PC-3 (cell line): ENCODE measurements around the gene FBN3. TPM values are rescaled to one million over a fixed set of nuclear protein-coding genes. Genes with fewer than 3 reads are reported as not detected.

ENCODE experiments used
- ATAC-seq: fragments of 200-7000 bp; cut with Tn5 transposase; 2 replicates; pipeline ENCODE4 v1.9.1; 2020; ENCODE audit warnings: mild to moderate bottlenecking, moderate library complexity
- BruUV-seq: library from RNA; stranded (reverse); fragments of 400-500 nt; replicated peaks from 2 replicates; lab custom pipeline; 2021; lab: Mats Ljungman, UMichigan
- CTCF ChIA-PET: fragments of 300-600 bp; sonication (Branson Sonifier 250); formaldehyde crosslinking; loops from one replicate; lab custom pipeline; 2022; ENCODE audit warnings: antibody characterized with exemption; lab: Charles Lee
- POLR2A ChIA-PET: fragments of 300-600 bp; sonication (Branson Sonifier 250); formaldehyde crosslinking; loops from one replicate; lab custom pipeline; 2022; ENCODE audit warnings: antibody characterized with exemption; ENCODE audit not compliant: unreplicated experiment; lab: Charles Lee
- DNase-seq: peaks from one replicate; pipeline ENCODE4 v3.0.0-alpha.2; 2015
- H2AFZ ChIP-seq: fragments of 300-600 bp; sonication (generic); 2 replicates; pipeline ENCODE4 v1.6.0; 2016; ENCODE audit warnings: antibody characterized with exemption, low read length
- H3F3A ChIP-seq: fragments of 300-600 bp; sonication (generic); one replicate; pipeline ENCODE4 v1.6.0; 2017; ENCODE audit warnings: antibody characterized with exemption, low read length, control low read depth, mild to moderate bottlenecking; ENCODE audit not compliant: unreplicated experiment
- H3K27ac ChIP-seq: fragments of 300-600 bp; sonication (generic); 2 replicates; pipeline ENCODE4 v1.5.1; 2016; ENCODE audit warnings: mild to moderate bottlenecking, low read length
- H3K27me3 ChIP-seq: fragments of 300-600 bp; sonication (generic); 2 replicates; pipeline ENCODE4 v1.6.1; 2016; ENCODE audit warnings: low read length, mixed read lengths
- H3K36me3 ChIP-seq: fragments of 300-600 bp; sonication (generic); 2 replicates; pipeline ENCODE4 v1.6.1; 2016; ENCODE audit warnings: low read depth, mixed run types, low read length, mixed read lengths
- H3K4me1 ChIP-seq: fragments of 300-600 bp; sonication (generic); 2 replicates; pipeline ENCODE4 v1.5.1; 2016; ENCODE audit warnings: low read length; ENCODE audit not compliant: insufficient read depth
- H3K4me2 ChIP-seq: fragments of 300-600 bp; sonication (generic); 2 replicates; pipeline ENCODE4 v1.6.0; 2016; ENCODE audit warnings: low read length
- H3K4me3 ChIP-seq: fragments of 300-600 bp; sonication (generic); 2 replicates; pipeline ENCODE4 v1.5.1; 2016; ENCODE audit warnings: mild to moderate bottlenecking, low read length, mixed read lengths
- H3K79me2 ChIP-seq: fragments of 300-600 bp; sonication (generic); 2 replicates; pipeline ENCODE4 v1.6.1; 2017; ENCODE audit warnings: low read length, mixed read lengths
- H3K9ac ChIP-seq: fragments of 300-600 bp; sonication (generic); 2 replicates; pipeline ENCODE4 v1.6.0; 2016; ENCODE audit warnings: mild to moderate bottlenecking, low read length
- H3K9me2 ChIP-seq: fragments of 300-600 bp; sonication (generic); replicated peaks from 2 replicates; pipeline ENCODE4 v1.6.1; 2016; ENCODE audit warnings: mixed run types, low read length, mixed read lengths
- H3K9me3 ChIP-seq: fragments of 300-600 bp; sonication (generic); 2 replicates; pipeline ENCODE4 v1.6.1; 2016; ENCODE audit warnings: low read length, mixed read lengths
- H4K20me1 ChIP-seq: fragments of 300-600 bp; sonication (generic); 2 replicates; pipeline ENCODE4 v1.6.1; 2016; ENCODE audit warnings: low read length, mixed read lengths
- EZH2 ChIP-seq: fragments of 300-600 bp; sonication (generic); IDR thresholded peaks from one replicate; pipeline ENCODE4 v1.6.1; 2017; ENCODE audit warnings: antibody characterized with exemption, mild to moderate bottlenecking, low read length; ENCODE audit not compliant: unreplicated experiment
- EZH2phosphoT487 ChIP-seq: fragments of 300-600 bp; sonication (generic); IDR thresholded peaks from 2 replicates; pipeline ENCODE4 v1.6.1; 2018; ENCODE audit warnings: mild to moderate bottlenecking, antibody characterized with exemption, low read length, borderline replicate concordance
- intact Hi-C: fragments of 100-400 bp; cut with micrococcal nuclease; formaldehyde crosslinking; loops from 2 replicates; pipeline ENCODE4 v1.9.0; 2023
- total RNA-seq: library from RNA; depleted of rRNA; stranded (reverse); fragments of >200 nt; gene quantifications from 2 replicates; pipeline ENCODE4 v1.2.3, GENCODE V29; 2014
- TF ChIP-seq, protein P1 (sequence below): fragments of 300-600 bp; sonication (generic); conservative IDR thresholded peaks from 2 replicates; pipeline ENCODE4 v1.5.1; 2017; ENCODE audit warnings: antibody characterized with exemption, low read depth, mild to moderate bottlenecking, low read length

FBN3 gene
- total RNA-seq, 1 experiment from 2014 or later, result under 0.01 TPM

DNA sequence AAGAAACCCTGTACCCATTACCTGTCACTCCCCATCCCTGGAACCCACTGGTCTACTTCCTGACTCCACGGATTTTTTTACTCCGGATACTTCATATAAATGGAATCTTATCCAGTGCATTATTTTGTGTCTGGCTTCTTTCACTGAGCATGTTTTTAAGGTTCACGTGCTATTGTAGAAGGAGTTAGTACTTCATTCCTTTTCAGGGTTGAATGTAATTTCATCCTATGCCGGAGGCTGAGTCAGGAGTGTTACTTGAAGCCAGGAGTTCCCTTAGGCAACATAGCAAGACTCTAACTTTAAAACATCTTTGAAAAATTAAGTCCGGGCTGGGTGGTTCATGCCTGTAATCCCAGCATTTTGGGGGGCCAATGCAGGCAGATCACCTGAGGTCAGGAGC lies 126.0 kb downstream of the FBN3 start:
- H4K20me1 ChIP-seq, result no peaks in the 10 kb centered on the region
- no peak overlapping the region for H3K9ac ChIP-seq
- intact Hi-C loops, result no loop called here
- no peak overlapping the region for H3K27ac ChIP-seq
- TF ChIP-seq, protein P1, sequence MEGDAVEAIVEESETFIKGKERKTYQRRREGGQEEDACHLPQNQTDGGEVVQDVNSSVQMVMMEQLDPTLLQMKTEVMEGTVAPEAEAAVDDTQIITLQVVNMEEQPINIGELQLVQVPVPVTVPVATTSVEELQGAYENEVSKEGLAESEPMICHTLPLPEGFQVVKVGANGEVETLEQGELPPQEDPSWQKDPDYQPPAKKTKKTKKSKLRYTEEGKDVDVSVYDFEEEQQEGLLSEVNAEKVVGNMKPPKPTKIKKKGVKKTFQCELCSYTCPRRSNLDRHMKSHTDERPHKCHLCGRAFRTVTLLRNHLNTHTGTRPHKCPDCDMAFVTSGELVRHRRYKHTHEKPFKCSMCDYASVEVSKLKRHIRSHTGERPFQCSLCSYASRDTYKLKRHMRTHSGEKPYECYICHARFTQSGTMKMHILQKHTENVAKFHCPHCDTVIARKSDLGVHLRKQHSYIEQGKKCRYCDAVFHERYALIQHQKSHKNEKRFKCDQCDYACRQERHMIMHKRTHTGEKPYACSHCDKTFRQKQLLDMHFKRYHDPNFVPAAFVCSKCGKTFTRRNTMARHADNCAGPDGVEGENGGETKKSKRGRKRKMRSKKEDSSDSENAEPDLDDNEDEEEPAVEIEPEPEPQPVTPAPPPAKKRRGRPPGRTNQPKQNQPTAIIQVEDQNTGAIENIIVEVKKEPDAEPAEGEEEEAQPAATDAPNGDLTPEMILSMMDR, result no peak
- no peak for TF ChIP-seq EZH2phosphoT487
- no peak for TF ChIP-seq EZH2
- no peak overlapping the region for H3K4me3 ChIP-seq
- BruUV-seq, result no TSS peak
- H3F3A ChIP-seq, result no peaks in the 10 kb centered on the region
- DNase-seq (no peak), ATAC-seq (no peak)
- no peaks in the 10 kb centered on the region for H3K9me2 ChIP-seq
- no peak overlapping the region for H3K4me2 ChIP-seq
- ChIA-PET CTCF (no interaction called here), POLR2A (no interaction called here)
- H3K36me3 ChIP-seq, result no peaks in the 10 kb centered on the region
- no peaks in the 10 kb centered on the region for H3K9me3 ChIP-seq
- no peaks in the 10 kb centered on the region for H3K4me1 ChIP-seq
- no peaks in the 10 kb centered on the region for H3K27me3 ChIP-seq
- no peak overlapping the region for H2AFZ ChIP-seq
- H3K79me2 ChIP-seq, result no peaks in the 10 kb centered on the region

GRCh38 chr19:8022275-8022674 lies 127.1 kb downstream of the FBN3 start:
- BruUV-seq, result no TSS peak
- H3K36me3 ChIP-seq, result no peaks in the 10 kb centered on the region

GRCh38 chr19:8021374-8021773 lies 128.0 kb downstream of the FBN3 start:
- TF ChIP-seq EZH2phosphoT487 (no peak), EZH2 (no peak)
- TF ChIP-seq, protein P1, result no peak
- no peaks in the 10 kb centered on the region for H3K27me3 ChIP-seq
- POLR2A ChIA-PET, result no interaction called here
- no peak overlapping the region for H3K9ac ChIP-seq
- H4K20me1 ChIP-seq, result no peaks in the 10 kb centered on the region
- H3F3A ChIP-seq, result no peaks in the 10 kb centered on the region
- H3K9me2 ChIP-seq, result no peaks in the 10 kb centered on the region
- H3K36me3 ChIP-seq, result no peaks in the 10 kb centered on the region
- no peaks in the 10 kb centered on the region for H3K4me1 ChIP-seq
- no peaks in the 10 kb centered on the region for H3K79me2 ChIP-seq
- no peak for ATAC-seq
- no peak for DNase-seq
- BruUV-seq, result no TSS peak
- intact Hi-C loops, result no loop called here
- no peak overlapping the region for H3K4me2 ChIP-seq
- H3K9me3 ChIP-seq, result no peaks in the 10 kb centered on the region
- CTCF ChIA-PET, result no interaction called here
- no peak overlapping the region for H2AFZ ChIP-seq
- H3K4me3 ChIP-seq, result no peak overlapping the region
- no peak overlapping the region for H3K27ac ChIP-seq

More at GRCh38 chr19:8022275-8022674, 127.1 kb downstream of the FBN3 start:
- no peak for TF ChIP-seq EZH2
- TF ChIP-seq, protein P1, result no peak
- no peak for TF ChIP-seq EZH2phosphoT487
- H3K4me2 ChIP-seq, result no peak overlapping the region
- H2AFZ ChIP-seq, result no peak overlapping the region
- H3K27ac ChIP-seq, result no peak overlapping the region
- no peaks in the 10 kb centered on the region for H4K20me1 ChIP-seq
- H3K9me2 ChIP-seq, result no peaks in the 10 kb centered on the region
- no peak overlapping the region for H3K4me3 ChIP-seq
- H3K79me2 ChIP-seq, result no peaks in the 10 kb centered on the region
- ATAC-seq, result no peak
- H3F3A ChIP-seq, result no peaks in the 10 kb centered on the region
- no peak for DNase-seq
- ChIA-PET POLR2A (no interaction called here), CTCF (no interaction called here)
- no peaks in the 10 kb centered on the region for H3K4me1 ChIP-seq
- H3K9me3 ChIP-seq, result no peaks in the 10 kb centered on the region
- intact Hi-C loops, result no loop called here
- no peak overlapping the region for H3K9ac ChIP-seq
- H3K27me3 ChIP-seq, result no peaks in the 10 kb centered on the region
